GM21528 (cell line): Measurements from ENCODE around the gene KPNA5.

Experiments
- ATAC-seq: cut with Tn5 transposase; IDR thresholded peaks from one replicate; pipeline ENCODE4 v1.9.1; 2021; ENCODE audit warnings: mild to moderate bottlenecking, moderate library complexity; ENCODE audit not compliant: unreplicated experiment, low FRiP score

KPNA5 gene

GRCh38 chr6:116779573-116780164 lies 98.7 kb downstream of the KPNA5 start:
- ATAC-seq, result no peak

- ATAC-seq, result no peak
Measured at GRCh38 chr6:116783852-116784251, 102.8 kb downstream of the KPNA5 start.
